Lower lobe of right lung (tissue), 2 donors: ENCODE results near the gene RFTN1. TPM values are rescaled to one million over a fixed set of nuclear protein-coding genes. Genes with fewer than 3 reads are reported as not detected.
A peak's percentile ranks its signal among the peaks of the same experiment; 100 is the strongest.

Experiments used
- ATAC-seq, 2 donors: fragments of 200-7000 bp; cut with Tn5 transposase; one replicate each; pipeline ENCODE4 v1.9.1; 2020 to 2022; ENCODE audit warnings: mild to moderate bottlenecking in 2 of 2, moderate library complexity in 2 of 2
- DNase-seq: peaks from one replicate; pipeline ENCODE4 v3.0.0-alpha.2; 2020
- H3K27ac ChIP-seq: fragments of 200-600 bp; one replicate; pipeline ENCODE4 v1.8.0; 2022
- H3K27me3 ChIP-seq: fragments of 200-600 bp; one replicate; pipeline ENCODE4 v1.8.0; 2022; ENCODE audit warnings: low read depth
- H3K36me3 ChIP-seq: fragments of 200-600 bp; one replicate; pipeline ENCODE4 v1.8.0; 2022; ENCODE audit warnings: mild to moderate bottlenecking
- H3K4me1 ChIP-seq: fragments of 200-600 bp; one replicate; pipeline ENCODE4 v1.8.0; 2022
- H3K4me3 ChIP-seq: fragments of 200-600 bp; one replicate; pipeline ENCODE4 v1.8.0; 2022; ENCODE audit warnings: mild to moderate bottlenecking
- H3K9me3 ChIP-seq: fragments of 200-600 bp; one replicate; pipeline ENCODE4 v1.8.0; 2022
- intact Hi-C: fragments of 100-400 bp; cut with DNase I; formaldehyde crosslinking; loops from one replicate; pipeline ENCODE4 v1.11.0; 2022
- total RNA-seq: library from RNA; stranded (reverse); fragmentation: NEBNext Ultra II Directional; extraction: Animal tissue kit (Norgen Biotek cat#: 25700); gene quantifications from one replicate; pipeline ENCODE4 v1.2.1, GENCODE V29; 2021
- TF ChIP-seq, protein P1 (sequence below): fragments of 200-600 bp; IDR thresholded peaks from one replicate; pipeline ENCODE4 v1.8.0; 2022; ENCODE audit warnings: antibody characterized with exemption, mild to moderate bottlenecking
- donor health status: DM: no; HTN: yes; CAD: no; lungs with severe emphysema.

The RFTN1 gene
- total RNA-seq, 1 donor from 2014 or later = 58.2 TPM

DNA sequence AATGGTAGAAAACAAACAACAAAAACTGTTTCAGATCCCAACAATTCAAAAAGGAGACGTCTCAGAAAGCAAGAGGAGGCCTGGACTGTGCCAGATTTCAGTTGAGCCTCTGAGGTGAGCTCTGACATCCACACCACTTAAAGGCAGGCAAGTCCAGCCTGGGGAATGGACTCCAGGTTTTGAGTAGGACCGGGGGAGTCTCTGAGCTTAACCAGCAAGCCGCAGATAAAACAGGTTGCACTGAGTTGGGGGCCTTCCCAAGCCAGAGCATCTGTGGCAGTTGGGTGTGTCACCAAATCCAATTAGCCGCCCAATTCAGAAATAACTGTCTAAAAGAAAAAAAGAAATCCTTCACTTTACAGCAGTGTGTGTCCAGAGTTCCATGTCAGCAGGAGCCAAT lies 193.8 kb downstream of the RFTN1 start:
- Histone ChIP-seq H3K27ac (no peak overlapping the region), H3K4me1 (peaks cover 19% of the 10 kb centered on the region), H3K27me3 (no peaks in the 10 kb centered on the region), H3K4me3 (no peak overlapping the region), H3K9me3 (no peaks in the 10 kb centered on the region), H3K36me3 (peaks cover 87% of the 10 kb centered on the region)
- TF ChIP-seq, protein P1, sequence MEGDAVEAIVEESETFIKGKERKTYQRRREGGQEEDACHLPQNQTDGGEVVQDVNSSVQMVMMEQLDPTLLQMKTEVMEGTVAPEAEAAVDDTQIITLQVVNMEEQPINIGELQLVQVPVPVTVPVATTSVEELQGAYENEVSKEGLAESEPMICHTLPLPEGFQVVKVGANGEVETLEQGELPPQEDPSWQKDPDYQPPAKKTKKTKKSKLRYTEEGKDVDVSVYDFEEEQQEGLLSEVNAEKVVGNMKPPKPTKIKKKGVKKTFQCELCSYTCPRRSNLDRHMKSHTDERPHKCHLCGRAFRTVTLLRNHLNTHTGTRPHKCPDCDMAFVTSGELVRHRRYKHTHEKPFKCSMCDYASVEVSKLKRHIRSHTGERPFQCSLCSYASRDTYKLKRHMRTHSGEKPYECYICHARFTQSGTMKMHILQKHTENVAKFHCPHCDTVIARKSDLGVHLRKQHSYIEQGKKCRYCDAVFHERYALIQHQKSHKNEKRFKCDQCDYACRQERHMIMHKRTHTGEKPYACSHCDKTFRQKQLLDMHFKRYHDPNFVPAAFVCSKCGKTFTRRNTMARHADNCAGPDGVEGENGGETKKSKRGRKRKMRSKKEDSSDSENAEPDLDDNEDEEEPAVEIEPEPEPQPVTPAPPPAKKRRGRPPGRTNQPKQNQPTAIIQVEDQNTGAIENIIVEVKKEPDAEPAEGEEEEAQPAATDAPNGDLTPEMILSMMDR = no peak
- DNase-seq (no peak), ATAC-seq (no peak)
- intact Hi-C loops = no loop called here

DNA sequence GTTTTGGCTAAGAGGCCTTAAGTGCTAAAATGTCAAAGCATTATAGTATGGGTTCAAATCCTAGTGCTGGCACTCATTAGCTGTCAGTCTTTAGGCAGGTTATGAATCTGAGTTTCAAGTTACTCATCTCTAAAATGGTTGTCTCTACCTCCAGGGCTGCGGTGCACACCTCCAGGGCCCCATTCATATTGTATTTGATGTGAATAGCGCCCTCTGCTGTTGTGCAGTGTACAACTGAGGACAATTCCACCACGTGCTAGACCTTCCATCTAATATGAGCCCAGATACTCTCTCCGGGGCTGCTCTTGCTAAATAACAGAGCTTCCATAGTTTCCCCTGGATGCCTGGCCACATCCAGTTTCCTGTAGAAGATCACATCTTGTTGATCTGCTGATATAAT lies 194.2 kb downstream of the RFTN1 start:
- DNase-seq = no peak
- H3K4me3 ChIP-seq = no peak overlapping the region
- TF ChIP-seq, protein P1 = peak; percentile 31
- H3K36me3 ChIP-seq = peaks cover 89% of the 10 kb centered on the region
- H3K4me1 ChIP-seq = peaks cover 19% of the 10 kb centered on the region
- H3K27me3 ChIP-seq = no peaks in the 10 kb centered on the region
- peak; percentile 46 to 50 for ATAC-seq
- intact Hi-C loops = no loop called here
- H3K9me3 ChIP-seq = no peaks in the 10 kb centered on the region
- H3K27ac ChIP-seq = no peak overlapping the region

DNA sequence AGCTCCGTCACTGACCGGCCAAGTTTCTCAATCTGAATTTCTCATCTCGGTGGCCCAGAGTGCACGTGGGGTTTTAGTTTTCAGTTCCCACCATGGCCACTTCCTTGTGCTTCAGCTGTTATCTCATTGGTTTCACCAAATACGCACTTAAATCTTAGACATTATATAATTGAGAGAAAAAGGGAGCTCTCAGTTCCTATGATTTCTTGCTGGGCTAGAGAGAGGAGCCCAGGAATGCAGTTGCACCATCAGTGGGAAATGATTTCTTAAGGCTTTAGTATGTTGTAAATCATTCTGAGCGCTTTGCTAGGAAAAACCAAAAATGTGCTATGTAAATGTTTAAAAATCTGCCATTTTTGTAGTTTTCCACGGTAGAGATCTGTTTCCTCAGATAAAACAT lies 195.3 kb downstream of the RFTN1 start:
- peaks cover 87% of the 10 kb centered on the region for H3K36me3 ChIP-seq
- no peak overlapping the region for H3K4me3 ChIP-seq
- DNase-seq (no peak), ATAC-seq (peak; percentile 9 to 33)
- H3K27ac ChIP-seq = peak overlapping the region; percentile 53
- TF ChIP-seq, protein P1 = no peak
- H3K9me3 ChIP-seq = no peaks in the 10 kb centered on the region
- intact Hi-C loops = no loop called here
- peaks cover 19% of the 10 kb centered on the region for H3K4me1 ChIP-seq
- no peaks in the 10 kb centered on the region for H3K27me3 ChIP-seq

DNA sequence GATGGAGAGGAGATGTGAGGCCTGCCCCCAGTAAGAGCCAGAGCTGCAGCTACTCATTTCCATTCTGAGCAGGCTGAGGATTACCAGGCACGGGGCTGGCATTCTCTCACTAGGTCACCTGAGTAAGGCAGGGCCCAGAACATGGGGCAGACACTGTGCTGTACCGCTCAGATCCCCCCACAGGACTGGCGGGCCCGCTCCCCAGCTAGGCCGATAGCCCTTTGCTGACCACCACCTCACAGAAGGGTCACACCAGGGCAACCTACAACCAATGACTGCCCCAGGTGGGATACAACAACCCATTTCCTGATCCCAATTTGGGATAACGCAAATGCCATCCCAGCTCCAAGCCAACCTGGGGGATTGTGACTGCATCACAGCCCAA lies 195.9 kb downstream of the RFTN1 start:
- Histone ChIP-seq H3K9me3 (no peaks in the 10 kb centered on the region), H3K36me3 (peaks cover 86% of the 10 kb centered on the region), H3K4me1 (peaks cover 19% of the 10 kb centered on the region), H3K27me3 (no peaks in the 10 kb centered on the region), H3K4me3 (no peak overlapping the region), H3K27ac (peak overlapping the region; percentile 14)
- no peak for DNase-seq
- intact Hi-C loops = no loop called here
- TF ChIP-seq, protein P1 = no peak
- ATAC-seq = no peak

DNA sequence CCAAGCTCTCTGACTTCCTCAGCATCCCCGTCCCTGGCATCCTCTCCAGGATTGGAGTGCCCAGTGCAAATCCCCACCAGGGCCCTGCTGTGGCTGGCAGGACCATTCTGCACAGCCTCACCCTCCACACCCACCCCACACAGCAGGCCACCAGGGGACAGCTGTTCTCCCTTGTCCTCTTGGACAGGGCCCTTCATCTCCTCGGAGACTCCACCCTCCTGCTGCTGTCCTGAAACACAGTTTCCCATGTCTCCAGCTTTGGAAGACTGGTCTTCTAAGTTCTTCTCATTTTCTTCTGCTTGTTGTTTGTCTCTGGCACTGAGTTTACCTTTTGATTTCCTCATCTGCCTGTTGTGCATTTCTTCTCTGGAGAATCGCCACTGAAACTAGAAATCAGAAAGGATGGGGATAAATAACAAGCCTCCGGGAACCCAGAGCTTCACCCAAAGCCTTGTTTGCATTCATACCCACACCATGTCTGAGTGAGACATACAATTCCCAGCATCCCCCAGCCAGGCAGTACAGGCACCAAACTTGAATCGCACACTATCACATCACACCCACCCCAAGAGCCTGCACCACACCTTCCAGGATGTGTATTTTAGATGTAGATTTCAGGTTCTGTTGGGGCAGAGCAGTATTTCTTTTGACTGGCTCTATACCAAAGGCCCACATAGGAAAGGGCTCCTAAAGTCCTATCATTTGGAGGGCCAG lies 196.5 kb downstream of the RFTN1 start:
- peak overlapping the region; percentile 14 for H3K27ac ChIP-seq
- H3K27me3 ChIP-seq = no peaks in the 10 kb centered on the region
- no peaks in the 10 kb centered on the region for H3K9me3 ChIP-seq
- TF ChIP-seq, protein P1 = no peak
- H3K36me3 ChIP-seq = peaks cover 86% of the 10 kb centered on the region
- peaks cover 24% of the 10 kb centered on the region for H3K4me1 ChIP-seq
- DNase-seq = no peak
- intact Hi-C loops = no loop called here
- no peak for ATAC-seq
- no peak overlapping the region for H3K4me3 ChIP-seq
